C4-2B (cell line): ENCODE measurements around the gene DCAF10.
"Not testable (repeated sequence)": the region's sequence is repeated elsewhere in the genome, so short reads cannot be mapped to it uniquely, and the experiment has no call there.

Experiments used
- H3K27ac ChIP-seq: fragments of 450-650 bp; 2 replicates; pipeline ENCODE4 v1.5.1; 2017
- CTCF ChIP-seq: fragments of 450-650 bp; conservative IDR thresholded peaks from 2 replicates; pipeline ENCODE4 v1.5.1; 2017; ENCODE audit warnings: mild to moderate bottlenecking
- ZFX ChIP-seq: fragments of 450-650 bp; IDR thresholded peaks from 2 replicates; pipeline ENCODE4 v1.6.1; 2017

DCAF10 gene

GRCh38 chr9:37800631-37801286 is at the start of gene DCAF10:
Gene DCAF10 (plus strand): TSS chr9:37800797. CDS start chr9:37800867, 70 bp downstream.
- peak within 1 kb of the TSS; percentile 96 for H3K27ac ChIP-seq
- TF ChIP-seq ZFX (peak; percentile 98), CTCF (no peak)

- H3K27ac ChIP-seq = no peak overlapping the region
- TF ChIP-seq ZFX (no peak), CTCF (no peak)
Measured at GRCh38 chr9:37751186-37751585, 49.4 kb upstream of the DCAF10 start.

- H3K27ac ChIP-seq = not testable (repeated sequence)
Measured at GRCh38 chr9:37751704-37752103, 48.9 kb upstream of the DCAF10 start.

- not testable (repeated sequence) for H3K27ac ChIP-seq
Measured at GRCh38 chr9:37752112-37752511, 48.5 kb upstream of the DCAF10 start.

GRCh38 chr9:37752642-37753488 is 47.7 kb upstream of the DCAF10 start:
- H3K27ac ChIP-seq = peak overlapping the region; percentile 71

GRCh38 chr9:37753489-37754190 is 47.0 kb upstream of the DCAF10 start, which contains the start of gene TRMT10B:
Gene TRMT10B (plus strand): TSS chr9:37753805. CDS start chr9:37761932, 8,127 bp downstream.
- peak within 1 kb of the TSS; percentile 71 for H3K27ac ChIP-seq
- TF ChIP-seq ZFX (peak; percentile 76), CTCF (no peak)

More at GRCh38 chr9:37752642-37753488, 47.7 kb upstream of the DCAF10 start:
- TF ChIP-seq CTCF = no peak
- no peak for TF ChIP-seq ZFX

- H3K27ac ChIP-seq = no peak overlapping the region
Measured at GRCh38 chr9:37758747-37759146, 41.9 kb upstream of the DCAF10 start.

More at GRCh38 chr9:37758747-37759146, 41.9 kb upstream of the DCAF10 start:
- TF ChIP-seq ZFX = no peak
- TF ChIP-seq CTCF = no peak
